HG03280 (cell line): ENCODE data around the gene PSMG4.

Experiments
- ATAC-seq: cut with Tn5 transposase; IDR thresholded peaks from one replicate; pipeline ENCODE4 v1.9.1; 2021; ENCODE audit warnings: mild to moderate bottlenecking, moderate library complexity; ENCODE audit not compliant: unreplicated experiment

Gene PSMG4

DNA sequence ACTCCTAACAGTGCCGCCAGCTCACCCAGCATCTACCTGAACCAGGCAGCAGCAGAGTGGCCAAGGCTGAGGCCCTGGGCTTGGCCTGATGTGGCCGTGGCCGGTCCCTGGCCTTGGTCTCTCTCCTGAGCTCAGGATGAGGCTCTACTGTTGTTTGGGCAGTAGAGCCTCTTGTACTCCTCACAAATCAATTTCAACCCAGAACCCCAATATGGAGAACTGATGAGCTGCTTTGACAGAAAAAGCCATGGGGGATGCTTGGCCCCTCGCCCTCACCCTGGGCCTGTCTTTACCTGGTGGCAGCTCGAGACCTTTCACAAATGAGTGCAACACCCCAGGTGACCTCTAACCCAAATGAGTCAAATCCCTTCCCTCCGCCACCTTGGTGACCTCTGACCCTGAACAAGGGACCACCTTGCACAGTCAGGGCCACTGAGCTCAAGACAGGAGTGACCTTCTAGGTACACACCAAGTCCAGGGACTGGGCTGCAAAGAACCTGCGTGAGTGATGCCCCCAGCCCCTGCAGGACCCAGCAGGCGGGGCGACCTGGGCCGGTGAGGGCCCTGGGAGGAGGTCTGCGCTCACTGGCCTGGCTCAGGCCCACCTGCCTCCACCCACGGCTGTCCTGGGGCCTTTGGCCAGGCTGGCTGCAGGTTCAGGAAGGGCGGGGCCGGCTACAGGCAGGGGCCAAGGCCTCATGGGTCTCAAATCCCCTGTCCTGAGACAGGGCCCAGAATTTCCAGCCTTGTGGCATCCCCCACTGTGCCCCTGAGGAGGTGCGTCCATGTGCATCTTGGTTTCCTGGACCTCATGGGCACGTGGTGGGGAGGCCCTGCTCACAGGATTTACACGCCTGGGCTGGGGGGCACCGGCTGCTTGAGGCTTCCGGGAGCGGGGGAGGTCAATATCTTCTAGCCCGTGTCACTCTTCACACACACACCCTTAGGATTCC is 30.2 kb downstream of the PSMG4 start:
- no peak for ATAC-seq

- no peak for ATAC-seq
These were observed 30.9 kb downstream of the PSMG4 start for GRCh38 chr6:3289664-3290055.

- no peak for ATAC-seq
These were observed 31.6 kb downstream of the PSMG4 start for GRCh38 chr6:3290149-3290930.

GRCh38 chr6:3290931-3291211 is 32.1 kb downstream of the PSMG4 start:
- no peak for ATAC-seq

GRCh38 chr6:3291346-3291745 is 32.6 kb downstream of the PSMG4 start:
- ATAC-seq = no peak

- no peak for ATAC-seq
These were observed 33.2 kb downstream of the PSMG4 start for GRCh38 chr6:3291987-3292386.

DNA sequence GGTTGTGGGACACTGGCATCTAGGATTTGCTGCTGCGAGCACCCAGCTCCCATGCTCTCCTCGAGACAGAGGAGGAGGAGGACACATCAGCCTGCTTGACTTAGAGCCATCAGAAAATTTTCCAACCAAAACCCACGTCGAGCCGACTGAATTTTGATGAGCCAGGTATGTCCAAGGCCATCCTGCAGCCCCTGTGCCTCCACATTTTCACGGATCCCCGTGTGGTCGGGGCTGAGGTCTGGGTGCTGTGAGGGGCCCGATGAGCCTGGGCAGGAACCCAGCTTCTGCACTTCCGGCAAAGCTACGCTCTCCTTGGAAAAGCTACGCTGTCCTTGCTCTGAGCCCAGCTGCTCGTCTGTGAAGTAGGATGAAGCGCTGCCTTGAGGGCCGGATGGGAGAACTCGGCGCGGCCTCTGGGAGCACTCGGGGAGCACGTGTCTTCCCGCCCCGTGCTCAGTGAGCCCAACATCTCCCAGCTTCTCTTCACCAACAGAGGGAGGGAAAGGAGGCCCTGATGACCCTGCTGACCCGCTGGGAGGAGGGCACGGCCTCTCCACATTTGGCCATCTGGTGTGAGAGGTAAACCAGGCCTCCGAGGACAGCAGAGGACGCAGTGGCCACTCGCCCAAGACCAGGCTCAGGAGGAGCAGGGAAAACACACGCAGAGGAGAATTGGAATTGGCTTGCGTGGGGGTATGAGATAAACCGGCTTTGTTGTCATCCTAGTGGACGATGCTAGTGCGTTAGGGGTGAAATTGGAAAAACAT is 33.9 kb downstream of the PSMG4 start:
- ATAC-seq = no peak

- no peak for ATAC-seq
These were observed 34.8 kb downstream of the PSMG4 start for GRCh38 chr6:3293271-3294155.

- ATAC-seq = no peak
These were observed 35.6 kb downstream of the PSMG4 start for GRCh38 chr6:3294396-3294795.

GRCh38 chr6:3294921-3295871 is 36.4 kb downstream of the PSMG4 start:
- no peak for ATAC-seq

- ATAC-seq = no peak
These were observed 37.3 kb downstream of the PSMG4 start for GRCh38 chr6:3296078-3296477.

- ATAC-seq = no peak
These were observed 37.8 kb downstream of the PSMG4 start for GRCh38 chr6:3296537-3296936.

GRCh38 chr6:3297006-3297405 is 38.3 kb downstream of the PSMG4 start:
- ATAC-seq = no peak

- ATAC-seq = no peak
These were observed 39.2 kb downstream of the PSMG4 start for GRCh38 chr6:3297909-3298308.

DNA sequence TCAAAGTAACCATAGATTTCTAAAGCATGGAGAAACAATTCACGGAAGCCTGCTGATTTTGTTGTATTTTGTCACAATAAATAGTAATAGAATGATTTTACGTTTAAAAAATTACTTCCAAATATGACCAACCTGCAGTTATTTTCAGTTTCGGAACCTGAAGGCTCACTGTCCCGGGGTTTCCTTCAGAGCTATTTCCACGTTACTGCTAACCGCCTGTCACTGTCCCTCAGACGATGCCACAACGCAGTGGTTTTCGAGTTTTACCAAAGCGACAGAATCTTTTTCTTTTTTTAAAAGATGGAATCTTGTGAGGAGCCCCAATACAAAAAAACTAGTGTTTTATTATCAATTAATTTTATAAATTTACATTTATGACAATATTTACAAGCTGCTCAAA is 40.5 kb downstream of the PSMG4 start:
- ATAC-seq = no peak

GRCh38 chr6:3301506-3301905 is 42.8 kb downstream of the PSMG4 start:
- no peak for ATAC-seq

DNA sequence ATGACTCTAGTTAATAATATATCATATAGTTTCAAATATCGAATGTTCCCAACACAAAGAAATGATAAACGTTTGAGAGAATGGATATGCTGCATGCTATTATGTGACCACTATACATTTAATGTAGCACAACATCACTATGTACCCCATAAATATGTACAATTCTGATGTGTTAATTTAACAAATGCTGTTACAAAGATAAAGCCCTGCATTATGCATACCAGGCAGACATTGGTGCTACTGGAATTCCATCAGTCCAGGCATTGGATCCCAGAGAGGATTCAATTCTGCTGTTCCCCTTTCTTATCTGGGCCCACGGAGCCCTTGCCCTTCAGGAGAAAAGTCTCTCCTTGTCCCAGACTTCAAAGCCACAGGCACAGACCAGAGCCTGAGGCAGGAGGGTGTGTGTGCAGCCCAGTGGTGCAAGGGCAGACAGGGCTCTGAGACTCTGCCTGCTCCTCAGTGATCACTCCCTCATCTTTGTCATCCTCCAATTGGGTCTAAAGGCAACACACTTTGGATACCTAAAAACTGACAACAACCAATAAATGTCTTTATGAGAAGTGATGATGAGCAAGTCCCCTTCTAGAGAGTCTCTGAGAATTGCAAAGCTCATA is 45.2 kb downstream of the PSMG4 start:
- ATAC-seq = no peak

DNA sequence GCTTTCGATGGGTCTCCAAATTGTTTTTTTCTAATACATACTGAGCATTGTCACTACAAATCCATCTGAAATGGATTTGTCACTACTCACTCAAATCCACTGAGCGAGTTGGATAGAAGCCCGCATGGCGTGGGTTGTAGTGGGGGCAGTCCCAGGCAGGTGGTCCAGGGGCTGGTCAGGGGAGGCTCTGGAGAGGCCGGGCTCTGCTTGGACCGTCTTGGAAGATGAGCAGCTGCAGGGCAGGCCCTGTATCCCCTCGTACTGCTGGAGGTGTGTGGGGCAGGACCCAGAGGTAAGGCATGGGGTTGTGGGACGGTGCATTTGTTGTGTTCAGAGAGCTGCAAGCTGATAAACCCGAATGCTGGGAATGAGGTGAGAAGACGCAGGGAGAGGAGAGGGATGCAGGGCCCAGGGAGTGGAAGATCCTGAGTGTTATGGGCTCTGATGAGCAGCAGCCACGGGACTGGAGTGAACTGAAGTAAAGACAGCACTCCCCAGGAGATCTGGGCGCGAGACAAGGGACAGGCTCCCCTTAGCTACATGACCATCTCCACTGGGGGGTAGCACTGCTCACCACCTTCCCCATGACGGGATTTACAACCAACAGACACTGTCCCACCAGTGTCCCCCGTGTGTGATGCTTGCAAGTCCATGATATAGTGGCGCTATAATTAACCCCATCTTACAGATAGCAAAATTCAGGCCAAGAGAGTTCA is 45.9 kb downstream of the PSMG4 start:
- no peak for ATAC-seq
